ENCODE results near the gene INPP1.

The INPP1 gene

DNA sequence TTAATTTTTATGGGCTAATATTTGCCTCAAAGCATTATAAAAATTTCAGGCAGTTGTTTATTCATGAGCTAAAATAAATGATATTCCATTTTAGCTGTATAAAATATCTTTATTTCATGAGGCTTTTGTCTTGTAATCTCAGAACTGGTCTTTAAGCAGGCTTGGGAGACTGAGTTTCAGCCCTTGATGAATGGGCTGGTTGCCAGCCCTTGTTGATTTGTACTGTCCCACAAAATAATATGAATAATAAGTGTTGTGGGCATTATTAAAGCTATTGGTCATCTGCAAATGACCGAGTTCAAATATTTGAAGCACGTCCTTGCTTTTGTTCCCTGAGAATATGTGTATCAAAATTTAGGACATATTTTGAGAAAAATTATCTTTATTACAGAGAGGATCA lies 18.2 kb downstream of the INPP1 start:
- DNase-seq (ENCODE audit: low read depth in 2 of 2), result no peak

DNA sequence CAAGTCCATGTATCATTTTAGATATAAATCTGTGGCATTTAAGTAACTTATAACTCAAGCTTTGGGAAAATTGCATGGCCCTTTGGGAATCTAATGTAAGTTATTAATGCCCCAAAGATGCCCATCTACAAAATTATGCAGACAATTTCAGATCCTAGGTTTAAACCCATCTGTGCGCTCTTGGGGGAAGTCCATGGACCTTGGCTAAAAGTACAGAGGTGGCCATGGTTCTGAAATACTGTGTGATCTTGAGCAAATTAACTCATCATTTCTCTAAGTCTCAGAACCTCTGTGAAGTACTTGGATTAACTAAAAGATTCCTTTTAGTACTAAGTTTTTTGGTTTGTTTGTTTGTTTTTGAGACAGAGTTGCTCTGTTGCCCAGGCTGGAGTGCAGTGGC lies 19.5 kb downstream of the INPP1 start:
- DNase-seq (ENCODE audit: low read depth in 2 of 2), result no peak

GRCh38 chr2:190365499-190366204 lies 22.3 kb downstream of the INPP1 start:
- DNase-seq (ENCODE audit: low read depth in 2 of 2), result no peak

DNA sequence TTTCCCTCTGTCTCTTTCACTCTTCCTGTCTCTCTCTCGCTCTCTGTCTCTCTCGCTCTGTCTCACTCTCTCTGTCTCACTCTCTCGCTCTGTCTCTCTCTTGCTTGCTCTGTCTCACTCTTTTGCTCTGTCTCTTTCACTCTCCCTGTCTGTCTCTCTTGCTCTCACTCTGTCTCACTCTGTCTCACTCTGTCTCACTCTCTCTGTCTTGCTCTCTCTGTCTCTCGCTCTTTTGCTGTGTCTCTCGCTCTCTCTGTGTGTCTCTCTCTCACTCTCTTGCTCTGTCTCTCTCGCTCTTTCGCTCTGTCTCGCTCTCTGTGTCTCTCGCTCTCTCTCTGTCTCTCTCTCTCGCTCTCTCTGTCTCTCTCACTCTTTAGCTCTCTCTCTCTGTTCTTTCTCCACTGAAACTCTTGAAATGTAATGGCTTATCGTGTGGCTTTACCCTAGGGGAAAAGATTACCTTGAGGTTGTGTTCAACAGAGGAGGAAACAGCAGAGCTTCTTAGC lies 22.9 kb downstream of the INPP1 start:
- DNase-seq (ENCODE audit: low read depth in 2 of 2), result no peak

DNA sequence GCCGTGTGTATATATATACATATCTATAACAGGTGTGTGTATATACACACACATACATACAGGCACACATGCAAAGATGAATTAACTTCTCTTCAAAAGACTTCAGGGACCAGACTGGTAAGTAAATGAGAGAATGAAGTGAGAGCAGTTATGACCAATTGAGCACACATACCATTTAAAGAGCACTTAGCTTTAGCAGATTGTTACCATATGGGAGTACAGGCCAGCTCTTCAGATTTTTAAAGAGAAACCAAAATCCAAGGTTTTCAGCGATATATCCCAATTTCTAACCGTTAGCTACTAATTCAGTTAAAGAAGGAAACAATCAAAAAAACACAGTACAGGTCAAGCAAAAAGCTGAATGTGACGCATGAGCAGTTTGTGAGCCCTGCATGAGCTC lies 23.7 kb downstream of the INPP1 start:
- no peak for DNase-seq (ENCODE audit: low read depth in 2 of 2)

DNA sequence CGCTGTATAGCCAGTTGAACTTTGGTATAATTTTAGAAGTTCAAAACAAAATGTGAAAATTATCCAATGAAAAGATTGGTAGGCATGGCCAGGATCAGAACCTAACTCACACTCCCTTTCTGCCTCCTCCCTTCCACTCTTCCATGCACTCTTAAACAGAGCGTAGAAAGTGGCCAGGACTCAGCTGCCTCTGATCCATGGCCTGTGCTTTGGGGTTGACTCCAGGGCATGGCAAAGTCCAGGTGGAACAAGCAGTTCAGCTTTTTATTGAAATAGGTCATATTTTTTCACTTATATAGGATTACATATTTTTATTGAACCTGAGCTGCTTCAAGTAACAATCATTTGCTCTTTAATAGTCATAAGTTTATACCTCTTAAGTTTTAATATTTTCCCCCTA lies 26.2 kb downstream of the INPP1 start:
- DNase-seq (ENCODE audit: low read depth in 2 of 2), result no peak

GRCh38 chr2:190376083-190376482 lies 32.7 kb downstream of the INPP1 start:
- DNase-seq (ENCODE audit: low read depth in 2 of 2), result no peak

DNA sequence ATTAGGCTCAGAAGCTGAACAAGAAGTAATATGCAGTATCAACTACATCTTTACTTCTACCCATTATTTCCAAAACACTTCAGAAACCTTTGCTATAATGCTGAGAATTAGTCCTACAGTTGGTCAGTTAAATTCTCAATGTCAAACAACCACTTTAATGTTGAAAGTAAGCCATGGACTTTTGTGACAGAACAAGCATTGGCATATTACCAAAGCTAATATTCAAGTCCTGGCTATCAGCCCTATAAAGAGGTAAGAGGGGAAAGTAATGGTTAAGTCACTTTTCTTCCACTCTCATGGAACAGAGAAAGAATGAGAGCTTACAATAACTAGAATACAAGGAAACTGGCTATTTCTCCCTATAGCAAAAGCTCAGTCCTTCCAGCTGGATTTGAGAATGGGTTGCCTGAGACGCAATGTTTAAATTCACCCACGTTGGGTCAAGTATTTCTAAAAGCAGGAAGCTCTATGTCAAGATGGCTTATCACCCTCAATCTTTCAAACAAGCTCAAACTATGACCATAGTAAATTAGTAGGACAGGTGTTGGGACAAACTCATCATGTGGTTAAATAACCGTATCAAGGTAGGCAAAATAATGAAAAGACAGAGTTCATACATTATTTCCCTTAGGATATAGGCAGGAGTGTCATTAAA lies 33.3 kb downstream of the INPP1 start:
- no peak for DNase-seq (ENCODE audit: low read depth in 2 of 2)

DNA sequence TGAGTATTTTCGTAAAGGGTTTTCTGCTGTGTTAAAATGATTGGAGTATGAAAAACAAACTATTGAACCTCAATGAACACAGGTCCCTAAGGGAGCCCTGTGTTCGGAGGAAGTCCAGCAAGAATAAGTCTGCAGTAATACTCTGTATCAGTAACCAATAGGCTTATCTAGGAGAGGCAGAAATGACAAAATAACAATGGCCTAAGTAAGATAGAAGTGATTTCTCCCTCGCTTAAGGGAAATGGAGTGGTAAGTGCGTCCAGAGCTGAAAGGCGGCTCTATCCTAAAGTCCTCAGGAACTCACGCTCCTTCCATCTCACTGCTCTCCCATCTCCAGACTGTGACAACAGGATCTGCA lies 35.5 kb downstream of the INPP1 start:
- DNase-seq (ENCODE audit: low read depth in 2 of 2), result no peak

DNA sequence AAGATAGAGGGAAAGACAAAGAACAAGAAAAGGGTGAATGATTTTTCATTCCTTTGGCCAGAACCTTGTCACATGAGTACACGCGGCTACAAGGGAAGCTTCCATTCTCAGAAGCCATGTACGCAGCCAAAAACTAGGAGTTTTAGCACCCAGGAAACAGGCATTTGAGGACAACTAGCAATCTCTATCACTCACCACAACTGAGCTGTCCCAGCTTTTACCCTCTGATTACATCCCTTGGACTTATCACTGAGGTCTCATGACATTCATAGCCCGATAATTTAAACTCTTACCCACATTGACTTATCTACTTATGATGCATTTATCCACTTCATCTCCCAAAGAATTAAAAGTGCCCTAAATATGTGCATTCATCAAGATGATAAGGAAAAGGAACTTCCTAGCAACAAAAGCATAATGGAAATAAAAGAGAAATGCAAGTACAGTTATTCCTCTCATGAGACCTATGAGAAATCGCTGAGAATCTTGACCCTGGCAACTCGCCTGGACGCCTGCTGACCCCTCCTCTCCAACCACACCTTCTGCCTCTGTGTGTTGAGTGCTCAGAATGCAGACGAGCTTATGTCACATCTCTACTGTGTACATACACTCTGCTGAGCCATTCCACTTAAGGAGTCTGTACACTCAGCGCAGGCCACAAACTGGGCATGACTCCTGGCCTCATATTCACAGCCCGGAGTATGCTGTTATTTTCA lies 36.0 kb downstream of the INPP1 start:
- no peak for DNase-seq (ENCODE audit: low read depth in 2 of 2)

DNA sequence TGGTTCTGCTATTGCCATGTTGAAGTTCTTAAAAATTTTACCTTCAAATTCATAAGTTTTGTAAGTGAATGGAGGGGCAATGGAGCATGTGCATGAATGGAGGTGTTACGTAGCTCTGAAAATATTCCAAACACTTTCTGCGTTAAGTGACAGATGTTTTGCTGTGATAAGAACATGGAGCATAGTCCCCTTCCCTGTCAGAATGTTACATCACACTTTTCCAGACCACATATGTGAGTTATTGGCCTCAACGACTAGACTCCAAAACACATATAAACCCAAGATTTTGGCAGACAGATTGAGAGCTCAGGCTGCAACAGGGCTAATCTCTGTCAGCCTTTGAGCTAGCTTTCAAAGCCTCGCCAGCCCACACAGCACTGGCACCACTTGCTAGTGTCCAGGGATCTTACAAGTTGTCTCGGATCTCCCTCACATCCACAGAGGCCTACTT lies 37.6 kb downstream of the INPP1 start:
- DNase-seq (ENCODE audit: low read depth in 2 of 2), result no peak

DNA sequence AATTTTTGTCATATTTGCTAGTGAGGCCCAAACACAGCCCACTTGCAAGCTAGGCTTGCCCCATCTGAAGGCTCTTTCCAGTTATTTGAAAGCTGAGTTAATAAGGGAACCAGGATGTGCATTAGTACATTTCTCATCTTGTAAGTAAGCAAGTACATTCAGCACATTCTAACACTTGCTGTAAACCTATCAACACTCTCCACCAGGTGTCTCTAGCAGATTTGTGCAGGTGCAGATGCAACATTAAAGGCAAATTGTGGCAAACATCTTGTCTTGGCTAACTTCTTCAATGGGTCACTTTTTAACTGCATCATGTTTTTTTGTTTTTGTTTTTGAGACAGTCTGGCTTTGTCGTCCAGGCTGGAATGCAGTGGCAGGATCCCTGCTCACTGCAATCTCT lies 39.5 kb downstream of the INPP1 start:
- DNase-seq (ENCODE audit: low read depth in 2 of 2), result no peak

DNA sequence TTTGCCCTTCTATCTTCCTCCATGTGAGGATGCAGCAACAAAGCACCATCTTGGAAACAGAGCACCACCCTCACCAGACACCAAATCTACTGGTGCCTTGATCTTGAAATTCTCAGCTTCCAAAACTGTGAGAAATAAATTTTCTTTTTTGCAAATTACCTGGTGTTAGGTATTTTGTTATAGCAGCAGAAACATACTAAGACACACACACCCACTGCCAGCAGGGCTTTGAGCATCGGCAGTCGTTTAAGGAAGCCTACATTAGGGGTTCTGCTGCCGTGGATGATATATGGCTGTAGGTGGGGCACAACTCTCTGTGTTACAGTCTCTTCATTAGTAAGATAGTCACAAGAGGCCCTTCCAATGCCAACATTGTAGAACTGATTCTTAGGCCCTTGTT lies 44.0 kb downstream of the INPP1 start:
- DNase-seq (ENCODE audit: low read depth in 2 of 2), result no peak

GRCh38 chr2:190396271-190396670 lies 52.9 kb downstream of the INPP1 start:
- no peak for DNase-seq (ENCODE audit: low read depth in 2 of 2)

GRCh38 chr2:190402986-190403603 lies 59.7 kb downstream of the INPP1 start:
- no peak for DNase-seq (ENCODE audit: low read depth in 2 of 2)

GRCh38 chr2:190404487-190404886 lies 61.1 kb downstream of the INPP1 start:
- no peak for DNase-seq (ENCODE audit: low read depth in 2 of 2)

- no peak for DNase-seq (ENCODE audit: low read depth in 2 of 2)
These were observed 61.7 kb downstream of the INPP1 start for GRCh38 chr2:190405070-190405469.

DNA sequence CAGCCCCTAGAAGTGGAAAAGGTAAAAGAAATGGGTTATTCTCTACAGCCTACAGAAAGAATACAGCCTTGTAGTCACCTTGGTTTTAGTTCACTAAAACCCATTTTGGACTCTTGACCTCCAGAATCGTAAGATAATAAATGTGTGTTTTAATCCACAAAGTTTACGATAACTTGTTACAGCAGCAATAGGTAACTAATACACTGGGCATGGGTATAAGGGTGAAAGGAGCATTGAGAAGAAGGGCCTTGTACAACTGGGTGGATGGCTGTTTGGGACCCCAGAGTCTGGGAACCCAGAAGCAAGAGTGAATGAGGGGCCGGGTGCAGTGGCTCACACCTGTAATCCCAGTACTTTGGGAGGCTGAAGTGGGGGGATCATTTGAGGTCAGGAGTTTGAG lies 62.6 kb downstream of the INPP1 start:
- DNase-seq (ENCODE audit: low read depth in 2 of 2), result no peak

DNA sequence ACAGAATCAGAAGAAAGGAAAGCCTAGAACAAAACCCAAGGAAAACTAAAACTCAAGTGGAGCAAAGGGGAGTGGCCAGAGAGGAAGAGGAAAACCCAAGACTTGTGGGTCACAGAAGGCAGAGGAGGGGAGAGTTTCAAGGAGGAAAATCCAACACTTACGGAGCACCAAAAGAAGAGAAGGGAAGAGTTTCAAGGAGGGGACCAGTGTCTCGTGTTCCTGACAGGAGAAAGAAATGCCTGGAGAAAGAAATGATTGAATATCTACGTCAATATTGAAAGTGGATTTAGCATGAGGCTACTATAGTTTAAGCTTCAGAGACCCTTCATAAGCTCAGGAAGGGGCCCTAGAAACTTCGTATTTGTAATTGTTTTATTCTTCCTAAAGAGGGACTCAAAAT lies 63.4 kb downstream of the INPP1 start:
- no peak for DNase-seq (ENCODE audit: low read depth in 2 of 2)

- DNase-seq (ENCODE audit: low read depth in 2 of 2), result no peak
These were observed 63.9 kb downstream of the INPP1 start for GRCh38 chr2:190407246-190407661.

GRCh38 chr2:190407662-190408537 lies 64.5 kb downstream of the INPP1 start, which contains the start of gene MFSD6:
Gene MFSD6, plus strand, starts transcription at chr2:190408355. Its CDS starts 27,675 bp downstream, at chr2:190436030.
- DNase-seq (ENCODE audit: low read depth in 2 of 2), result peak; percentile 41 to 45

Data from stimulated activated CD8-positive, alpha-beta memory T cell treated with anti-CD3 and anti-CD28 coated beads, Interleukin-2, amount 100 ng/mL, for 48 hours (primary cell).